DND-41 (cell line): ENCODE measurements around the gene TPM1.

Experiments
- CTCF ChIP-seq: IDR thresholded peaks from 2 replicates; pipeline ENCODE4 v1.5.1; 2012; ENCODE audit warnings: borderline replicate concordance, low read length, moderate library complexity, mild to moderate bottlenecking; ENCODE audit not compliant: poor library complexity, severe bottlenecking; ENCODE audit errors: extremely low read depth
- EZH2 ChIP-seq: IDR thresholded peaks from 3 replicates; pipeline ENCODE4 v1.6.1; 2012; ENCODE audit warnings: borderline replicate concordance, low read depth, mild to moderate bottlenecking, moderate library complexity, low read length, inconsistent platforms; ENCODE audit not compliant: severe bottlenecking

DNA sequence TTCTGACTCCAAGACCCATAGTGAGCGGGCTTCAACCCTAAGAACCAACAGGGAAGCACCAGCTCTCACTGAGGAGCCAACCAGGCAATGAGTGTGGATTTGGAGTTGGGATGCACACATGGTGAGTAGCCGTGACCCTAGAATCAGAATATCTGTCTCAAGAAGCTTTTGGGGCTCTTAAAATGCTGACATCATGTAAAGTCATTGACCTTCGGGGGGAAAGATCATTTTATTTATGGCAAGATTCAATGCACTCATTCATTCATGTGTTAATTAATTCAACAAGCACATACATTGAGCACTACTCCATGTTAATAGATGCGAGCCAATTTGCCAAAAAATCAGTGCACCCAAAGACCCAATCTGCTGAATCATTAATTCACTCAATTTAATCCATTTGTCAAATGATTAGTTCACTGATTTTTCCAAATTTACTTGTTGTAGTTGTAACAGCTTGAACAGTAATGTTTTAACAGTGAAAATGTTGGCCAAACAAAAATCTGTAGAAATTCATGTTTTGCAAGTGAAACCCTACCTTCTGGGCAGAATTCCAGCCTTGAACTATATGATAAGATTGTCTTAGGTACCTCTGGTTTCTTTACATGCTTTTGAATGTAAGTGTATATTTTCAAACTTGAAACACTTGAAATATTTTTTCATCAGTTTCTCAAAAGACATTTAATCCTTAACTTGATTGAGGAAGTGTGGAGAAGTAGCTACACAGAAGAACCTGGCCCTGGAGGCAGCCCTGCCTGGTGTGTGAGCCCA is 49.3 kb downstream of the TPM1 start:
- TF ChIP-seq CTCF: no peak
- no peak for TF ChIP-seq EZH2
